Right renal cortex interstitium (tissue), 3 donors: ENCODE measurements around the gene CATSPERB. TPM values are rescaled to one million over a fixed set of nuclear protein-coding genes. Genes with fewer than 3 reads are reported as not detected.
"Not testable (repeated sequence)": the region's sequence is repeated elsewhere in the genome, so short reads cannot be mapped to it uniquely, and the experiment has no call there.

ENCODE experiments used
- DNase-seq, 3 donors: peaks; one replicate each; pipeline ENCODE4 v3.0.0-alpha.2; 2013; ENCODE audit warnings: low read depth in 3 of 3, low spot score in 2 of 3
- polyA plus RNA-seq, 3 donors: library from polyadenylated mRNA; unstranded; fragments of 120-200 nt; gene quantifications; one replicate each; pipeline ENCODE4 v1.2.1, GENCODE V29; 2013; ENCODE audit not compliant: insufficient read length in 3 of 3

Gene CATSPERB
- polyA plus RNA-seq, 3 donors = 0.32 to 0.58 (median 0.34) TPM

GRCh38 chr14:91534059-91534458 is 197.8 kb downstream of the CATSPERB start:
- DNase-seq = not testable (repeated sequence)

DNA sequence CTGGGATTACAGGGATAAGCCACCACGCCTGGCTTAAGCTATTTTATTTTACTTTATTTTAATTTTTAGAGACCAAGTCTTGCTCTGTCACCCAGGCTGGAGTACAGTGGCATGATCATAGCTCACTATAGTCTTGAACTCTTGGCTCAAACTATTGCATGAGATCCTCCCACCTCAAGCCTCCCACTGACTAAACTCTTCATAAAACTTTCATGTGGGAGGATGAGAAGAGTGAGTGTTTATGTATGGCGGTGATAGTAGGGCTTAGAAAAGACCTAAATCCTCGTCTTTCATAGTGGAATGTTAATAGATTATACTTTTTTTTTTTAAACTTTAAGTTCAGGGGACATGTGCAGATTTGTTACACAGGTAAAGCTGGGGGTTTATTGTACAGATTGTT is 198.3 kb downstream of the CATSPERB start:
- no peak for DNase-seq

Other genes with a start within 250 kb of the CATSPERB start
- gene PPP4R3A, start 221.8 kb downstream of the CATSPERB start, polyA plus RNA-seq = 100 to 1,000 TPM; 110 to 117 (median 114) TPM
- gene TC2N, start 135.4 kb upstream of the CATSPERB start, polyA plus RNA-seq = 10 to 100 TPM; 10.5 to 15.7 (median 11.1) TPM
- 100 to 1,000 TPM; 125 to 164 (median 151) TPM for gene FBLN5, start 215.6 kb upstream of the CATSPERB start, polyA plus RNA-seq